Ascending aorta (tissue), 2 donors: ENCODE measurements around the gene LIPG. TPM values are rescaled to one million over a fixed set of nuclear protein-coding genes. Genes with fewer than 3 reads are reported as not detected.
A peak's percentile ranks its signal among the peaks of the same experiment; 100 is the strongest.

Source experiments
- DNase-seq, 2 donors: peaks; one replicate each; pipeline ENCODE4 v3.0.0-alpha.2; 2019; ENCODE audit warnings: low spot score in 2 of 2
- H3K27ac ChIP-seq, 2 donors: fragments of 200-600 bp; sonication (generic); one replicate each; pipeline ENCODE4 v1.5.1; 2016 to 2017; ENCODE audit warnings: mild to moderate bottlenecking in 1 of 2
- H3K27me3 ChIP-seq: fragments of 200-600 bp; sonication (generic); one replicate; pipeline ENCODE4 v1.5.1; 2017
- H3K36me3 ChIP-seq, 2 donors: fragments of 200-600 bp; sonication (generic); one replicate each; pipeline ENCODE4 v1.5.1; 2016
- H3K4me1 ChIP-seq, 2 donors: fragments of 200-600 bp; sonication (generic); one replicate each; pipeline ENCODE4 v1.5.1; 2016 to 2017; ENCODE audit warnings: mild to moderate bottlenecking in 1 of 2
- H3K4me3 ChIP-seq, 2 donors: fragments of 200-600 bp; sonication (generic); one replicate each; pipeline ENCODE4 v1.5.1; 2016 to 2017; ENCODE audit warnings: mild to moderate bottlenecking in 1 of 2
- H3K9me3 ChIP-seq, 2 donors: fragments of 200-600 bp; sonication (generic); one replicate each; pipeline ENCODE4 v1.5.1; 2016
- intact Hi-C: fragments of 100-400 bp; cut with DNase I; formaldehyde crosslinking; loops from one replicate; pipeline ENCODE4 v1.15.1; 2023
- total RNA-seq: library from RNA; depleted of rRNA; stranded (reverse); fragments of >200 nt; gene quantifications from one replicate; pipeline ENCODE4 v1.1.0, GENCODE V29; 2016
- TF ChIP-seq, protein P1 (sequence below), 3 experiments: fragments of 200-600 bp in 2 of 3; fragments of 450-650 bp in 1 of 3; sonication (generic) in 2 of 3; IDR thresholded peaks; one replicate each; pipeline ENCODE4 v1.5.1; 2016 to 2019; ENCODE audit warnings: antibody characterized with exemption in 3 of 3, mild to moderate bottlenecking in 1 of 3, moderate library complexity in 1 of 3

The LIPG gene
- total RNA-seq, 1 donor from 2014 or later = 1.6 TPM

DNA sequence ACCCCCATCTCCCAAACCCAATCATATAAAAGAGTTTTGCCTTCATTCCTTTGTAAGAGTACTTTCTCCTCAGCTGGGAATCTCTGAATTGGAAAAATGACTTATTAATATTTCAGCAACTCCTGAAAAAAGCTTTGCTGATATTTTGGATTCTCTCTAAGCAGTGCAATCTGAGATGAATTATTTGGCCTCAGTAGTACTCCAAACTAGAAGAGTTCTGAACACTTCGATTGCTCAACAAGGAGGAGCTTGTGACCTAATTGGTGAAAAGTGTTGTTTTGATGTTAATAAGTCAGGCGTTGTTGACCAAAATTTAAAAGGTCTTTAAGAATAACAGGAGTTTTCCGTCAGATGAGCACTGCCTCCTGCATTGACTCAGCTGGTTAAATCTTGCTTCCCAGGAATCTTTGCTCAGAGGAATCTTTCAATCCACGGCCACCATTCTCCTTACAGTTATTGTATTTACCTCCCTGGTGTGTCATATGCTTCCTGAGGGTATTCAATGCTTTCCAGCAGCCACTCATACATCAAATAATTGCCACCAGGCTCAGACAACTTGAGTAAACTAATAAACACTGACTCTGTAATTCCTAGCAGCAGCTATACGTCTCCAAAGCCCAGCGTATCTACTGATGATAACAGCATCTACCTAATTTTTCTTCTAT lies 24.5 kb upstream of the LIPG start:
- Histone ChIP-seq H3K9me3 (no peaks in the 10 kb centered on the region), H3K27ac (no peak overlapping the region), H3K4me1 (no peaks in the 10 kb centered on the region), H3K27me3 (no peaks in the 10 kb centered on the region), H3K36me3 (no peaks in the 10 kb centered on the region), H3K4me3 (no peak overlapping the region)
- no peak for DNase-seq
- TF ChIP-seq, protein P1, sequence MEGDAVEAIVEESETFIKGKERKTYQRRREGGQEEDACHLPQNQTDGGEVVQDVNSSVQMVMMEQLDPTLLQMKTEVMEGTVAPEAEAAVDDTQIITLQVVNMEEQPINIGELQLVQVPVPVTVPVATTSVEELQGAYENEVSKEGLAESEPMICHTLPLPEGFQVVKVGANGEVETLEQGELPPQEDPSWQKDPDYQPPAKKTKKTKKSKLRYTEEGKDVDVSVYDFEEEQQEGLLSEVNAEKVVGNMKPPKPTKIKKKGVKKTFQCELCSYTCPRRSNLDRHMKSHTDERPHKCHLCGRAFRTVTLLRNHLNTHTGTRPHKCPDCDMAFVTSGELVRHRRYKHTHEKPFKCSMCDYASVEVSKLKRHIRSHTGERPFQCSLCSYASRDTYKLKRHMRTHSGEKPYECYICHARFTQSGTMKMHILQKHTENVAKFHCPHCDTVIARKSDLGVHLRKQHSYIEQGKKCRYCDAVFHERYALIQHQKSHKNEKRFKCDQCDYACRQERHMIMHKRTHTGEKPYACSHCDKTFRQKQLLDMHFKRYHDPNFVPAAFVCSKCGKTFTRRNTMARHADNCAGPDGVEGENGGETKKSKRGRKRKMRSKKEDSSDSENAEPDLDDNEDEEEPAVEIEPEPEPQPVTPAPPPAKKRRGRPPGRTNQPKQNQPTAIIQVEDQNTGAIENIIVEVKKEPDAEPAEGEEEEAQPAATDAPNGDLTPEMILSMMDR (IDR thresholded peaks at IDR 0.05) = no peak
- intact Hi-C loops = no loop called here

DNA sequence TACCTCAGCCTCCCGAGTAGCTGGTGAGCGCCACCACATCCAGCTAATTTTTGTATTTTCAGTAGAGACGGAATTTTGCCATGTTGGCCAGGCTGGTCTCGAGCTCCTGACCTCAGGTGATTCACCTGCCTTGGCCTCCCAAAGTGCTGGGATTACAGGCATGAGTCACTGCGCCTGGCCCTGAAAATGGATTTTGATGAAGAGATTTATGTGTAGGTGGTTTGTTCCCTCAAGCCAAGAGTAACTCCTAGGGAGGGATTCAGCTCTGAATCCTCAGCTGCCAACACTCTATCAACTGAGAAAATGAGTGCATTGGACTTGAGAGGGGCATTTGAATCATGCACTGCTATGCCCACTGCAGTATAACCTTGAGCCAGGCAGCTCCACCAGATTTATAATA lies 17.5 kb upstream of the LIPG start:
- Histone ChIP-seq H3K36me3 (no peaks in the 10 kb centered on the region), H3K4me1 (no peaks in the 10 kb centered on the region), H3K9me3 (no peaks in the 10 kb centered on the region), H3K27me3 (no peaks in the 10 kb centered on the region), H3K27ac (no peak overlapping the region), H3K4me3 (no peak overlapping the region)
- DNase-seq = peak in 1 of 2 donors; percentile 22
- TF ChIP-seq, protein P1 (IDR thresholded peaks at IDR 0.05) = no peak
- intact Hi-C loops = no loop called here

DNA sequence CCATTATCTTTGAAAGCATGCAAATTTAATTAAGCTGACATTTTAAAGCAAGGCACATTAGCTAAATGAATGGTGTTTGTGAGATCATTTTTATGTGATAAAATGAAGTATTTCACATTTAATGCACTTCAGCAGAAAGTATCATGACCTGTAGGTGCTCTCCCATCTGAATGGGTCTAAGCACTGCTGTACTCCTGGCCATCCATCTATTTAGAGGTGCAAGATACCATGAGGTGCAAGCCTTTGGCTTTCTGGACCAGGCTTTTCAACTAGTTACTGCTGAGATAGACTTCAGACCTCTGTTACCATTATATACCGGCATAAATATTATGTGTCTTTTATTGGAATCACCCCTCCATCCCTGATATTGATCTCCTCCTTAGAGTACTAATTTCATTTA lies 15.6 kb upstream of the LIPG start:
- Histone ChIP-seq H3K4me3 (no peak overlapping the region), H3K4me1 (no peaks in the 10 kb centered on the region), H3K27ac (no peak overlapping the region), H3K9me3 (no peaks in the 10 kb centered on the region), H3K27me3 (no peaks in the 10 kb centered on the region), H3K36me3 (no peaks in the 10 kb centered on the region)
- TF ChIP-seq, protein P1 (IDR thresholded peaks at IDR 0.05) = no peak
- DNase-seq = no peak
- intact Hi-C loops = no loop called here

DNA sequence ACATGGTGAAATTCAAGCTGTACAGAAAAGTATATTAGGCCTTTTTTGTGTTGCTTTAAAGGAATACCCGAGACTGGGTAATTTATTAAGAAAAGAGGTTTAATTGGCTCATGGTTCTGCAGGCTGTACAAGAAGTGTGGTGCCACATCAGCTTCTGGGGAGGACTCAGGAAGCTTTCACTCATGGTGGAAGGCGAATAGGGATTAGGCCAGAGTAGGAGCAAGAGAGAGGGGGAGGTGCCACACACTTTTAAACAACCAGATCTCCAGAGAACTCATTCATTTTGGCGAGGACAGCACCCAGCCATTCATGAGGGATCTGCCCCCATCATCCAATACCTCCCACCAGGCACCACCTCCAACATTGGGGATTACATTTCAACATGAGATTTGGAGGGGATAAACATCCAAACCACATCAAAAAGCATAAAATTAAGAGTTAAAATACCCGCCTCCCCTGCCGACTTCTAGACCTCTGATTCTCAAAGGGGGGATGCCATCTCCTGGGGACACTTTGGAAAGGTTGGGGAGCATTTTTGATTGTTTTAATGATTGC lies 15.1 kb upstream of the LIPG start:
- Histone ChIP-seq H3K27ac (no peak overlapping the region), H3K9me3 (no peaks in the 10 kb centered on the region), H3K4me3 (no peak overlapping the region), H3K27me3 (no peaks in the 10 kb centered on the region), H3K36me3 (no peaks in the 10 kb centered on the region), H3K4me1 (no peaks in the 10 kb centered on the region)
- intact Hi-C loops = no loop called here
- DNase-seq = no peak
- TF ChIP-seq, protein P1 (IDR thresholded peaks at IDR 0.05) = no peak

DNA sequence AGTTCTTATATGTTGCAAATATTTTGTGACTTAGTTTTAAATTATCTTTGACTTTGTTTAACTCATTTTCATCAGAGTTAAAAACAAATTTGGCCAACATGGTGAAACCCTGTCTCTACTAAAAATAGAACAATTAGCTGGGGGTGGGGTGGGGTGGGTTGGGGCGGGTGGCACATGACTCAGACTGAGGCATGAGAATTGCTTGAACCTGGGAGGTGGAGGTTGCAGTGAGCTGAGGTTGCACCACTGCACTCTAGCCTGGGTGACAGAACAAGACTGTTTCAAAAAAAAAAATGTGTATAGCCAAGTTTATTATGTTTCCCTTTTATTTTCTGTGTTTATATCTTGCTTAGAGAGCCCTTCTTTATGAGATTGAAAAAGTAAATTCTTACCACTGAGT lies 14.2 kb upstream of the LIPG start:
- no peaks in the 10 kb centered on the region for H3K9me3 ChIP-seq
- no peak overlapping the region for H3K4me3 ChIP-seq
- H3K4me1 ChIP-seq = no peaks in the 10 kb centered on the region
- no peak for DNase-seq
- H3K36me3 ChIP-seq = no peaks in the 10 kb centered on the region
- no peaks in the 10 kb centered on the region for H3K27me3 ChIP-seq
- intact Hi-C loops = no loop called here
- TF ChIP-seq, protein P1 (IDR thresholded peaks at IDR 0.05) = no peak
- no peak overlapping the region for H3K27ac ChIP-seq
